Left lung (tissue), 10 donors: Measurements from ENCODE around the gene CNPY4. TPM values are rescaled to one million over a fixed set of nuclear protein-coding genes. Genes with fewer than 3 reads are reported as not detected.

Source experiments
- ATAC-seq: fragments of 200-7000 bp; cut with Tn5 transposase; one replicate; pipeline ENCODE4 v1.9.1; 2020; ENCODE audit warnings: moderate library complexity
- DNase-seq, 4 donors: peaks; one replicate each; pipeline ENCODE4 v3.0.0-alpha.2; 2013 to 2020
- H3K27ac ChIP-seq, 2 donors: fragments of 200-600 bp; sonication (generic) in 1 of 2; one replicate each; pipeline versions ENCODE4 v1.5.0 to v1.8.0; 2020 to 2021
- H3K27me3 ChIP-seq, 2 donors: fragments of 200-600 bp; sonication (generic) in 1 of 2; one replicate each; pipeline versions ENCODE4 v1.5.0 to v1.8.0; 2020 to 2021
- H3K36me3 ChIP-seq, 2 donors: fragments of 200-600 bp; sonication (generic) in 1 of 2; one replicate each; pipeline versions ENCODE4 v1.5.0 to v1.8.0; 2020 to 2021
- H3K4me1 ChIP-seq, 2 donors: fragments of 200-600 bp; one replicate each; pipeline ENCODE4 v1.8.0; 2021
- H3K4me3 ChIP-seq, 2 donors: fragments of 200-600 bp; sonication (generic) in 1 of 2; one replicate each; pipeline versions ENCODE4 v1.5.0 to v1.8.0; 2020 to 2021; ENCODE audit warnings: mild to moderate bottlenecking in 1 of 2
- H3K9me3 ChIP-seq, 2 donors: fragments of 200-600 bp; sonication (generic) in 1 of 2; one replicate each; pipeline versions ENCODE4 v1.5.0 to v1.8.0; 2020 to 2021
- intact Hi-C, 2 donors: fragments of 100-400 bp; cut with DNase I; formaldehyde crosslinking; loops; one replicate each; pipeline versions ENCODE4 v1.11.2 to v1.14.2; 2022
- microRNA-seq, 2 donors: library from miRNA; unstranded; fragments of <30 nt; microRNA quantifications; one replicate each; pipeline ENCODE4, GENCODE V29; 2019
- polyA plus RNA-seq, 6 donors: library from polyadenylated mRNA; unstranded; fragments of 120-200 nt; gene quantifications; one replicate each; pipeline ENCODE4 v1.2.1, GENCODE V29; 2013; ENCODE audit not compliant: insufficient read length in 6 of 6
- total RNA-seq, 2 donors: library from RNA; stranded (reverse); fragmentation: NEBNext Ultra II Directional; extraction: Animal tissue kit (Norgen Biotek cat#: 25700); gene quantifications; one replicate each; pipeline ENCODE4 v1.2.1, GENCODE V29; 2021
- TF ChIP-seq, protein P1 (sequence below), 2 donors: fragments of 200-600 bp; sonication (generic) in 1 of 2; IDR thresholded peaks; one replicate each; pipeline versions ENCODE4 v1.5.0 to v1.8.0; 2021; ENCODE audit warnings: antibody characterized with exemption in 2 of 2
- donor health status: DM: no; HTN: yes; CAD: no.
- donor health status: DM: no; HTN: no; CAD: no.

Gene CNPY4
- total and polyA plus RNA-seq, 8 donors: 15.1 to 54.1 (median 39.8) TPM

DNA sequence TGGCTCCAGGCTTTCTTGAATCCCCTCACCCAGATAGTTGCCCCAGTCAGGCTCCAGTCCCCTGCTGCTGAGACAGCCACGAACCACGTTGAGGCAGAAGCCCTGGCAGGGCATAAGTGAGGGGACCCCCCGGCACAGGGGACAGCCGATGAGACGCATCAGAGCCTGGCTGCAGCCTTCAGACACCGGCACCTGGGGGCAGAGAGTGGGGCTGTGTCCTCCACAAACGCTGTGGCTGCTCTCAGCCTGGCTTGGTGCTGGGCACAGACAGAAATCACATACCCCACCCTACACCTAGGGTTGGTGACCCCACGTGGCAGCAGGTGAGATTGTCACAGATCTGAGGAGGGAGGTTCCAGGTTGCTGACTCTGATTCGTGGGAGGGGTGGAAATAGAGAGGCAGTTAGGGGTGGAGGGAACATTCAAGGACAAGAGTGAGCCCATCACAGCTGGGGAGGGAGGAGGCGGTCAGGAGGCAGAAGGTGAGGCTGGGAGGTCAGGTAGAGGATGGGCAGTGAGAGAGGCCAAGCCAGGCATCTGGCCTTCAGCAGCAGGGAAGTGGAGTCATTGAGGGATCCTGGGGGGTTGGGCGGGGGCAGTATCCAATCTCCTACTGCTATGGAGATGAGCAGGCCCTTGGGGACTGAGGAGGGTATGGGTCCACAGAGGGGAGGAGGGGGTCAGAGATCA, 54.5 kb downstream of the CNPY4 start:
- H3K9me3 ChIP-seq: peaks cover 0 to 6% of the 10 kb centered on the region in 2 donors
- no peak overlapping the region for H3K27ac ChIP-seq
- TF ChIP-seq, protein P1, sequence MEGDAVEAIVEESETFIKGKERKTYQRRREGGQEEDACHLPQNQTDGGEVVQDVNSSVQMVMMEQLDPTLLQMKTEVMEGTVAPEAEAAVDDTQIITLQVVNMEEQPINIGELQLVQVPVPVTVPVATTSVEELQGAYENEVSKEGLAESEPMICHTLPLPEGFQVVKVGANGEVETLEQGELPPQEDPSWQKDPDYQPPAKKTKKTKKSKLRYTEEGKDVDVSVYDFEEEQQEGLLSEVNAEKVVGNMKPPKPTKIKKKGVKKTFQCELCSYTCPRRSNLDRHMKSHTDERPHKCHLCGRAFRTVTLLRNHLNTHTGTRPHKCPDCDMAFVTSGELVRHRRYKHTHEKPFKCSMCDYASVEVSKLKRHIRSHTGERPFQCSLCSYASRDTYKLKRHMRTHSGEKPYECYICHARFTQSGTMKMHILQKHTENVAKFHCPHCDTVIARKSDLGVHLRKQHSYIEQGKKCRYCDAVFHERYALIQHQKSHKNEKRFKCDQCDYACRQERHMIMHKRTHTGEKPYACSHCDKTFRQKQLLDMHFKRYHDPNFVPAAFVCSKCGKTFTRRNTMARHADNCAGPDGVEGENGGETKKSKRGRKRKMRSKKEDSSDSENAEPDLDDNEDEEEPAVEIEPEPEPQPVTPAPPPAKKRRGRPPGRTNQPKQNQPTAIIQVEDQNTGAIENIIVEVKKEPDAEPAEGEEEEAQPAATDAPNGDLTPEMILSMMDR (IDR thresholded peaks at IDR 0.05): no peak
- H3K36me3 ChIP-seq: no peaks in the 10 kb centered on the region
- peaks cover 0 to 32% of the 10 kb centered on the region in 2 donors for H3K4me1 ChIP-seq
- no peak for DNase-seq
- intact Hi-C loops: no loop called here
- no peak overlapping the region for H3K4me3 ChIP-seq
- peaks cover 10 to 43% of the 10 kb centered on the region in 2 donors for H3K27me3 ChIP-seq
- ATAC-seq: no peak

DNA sequence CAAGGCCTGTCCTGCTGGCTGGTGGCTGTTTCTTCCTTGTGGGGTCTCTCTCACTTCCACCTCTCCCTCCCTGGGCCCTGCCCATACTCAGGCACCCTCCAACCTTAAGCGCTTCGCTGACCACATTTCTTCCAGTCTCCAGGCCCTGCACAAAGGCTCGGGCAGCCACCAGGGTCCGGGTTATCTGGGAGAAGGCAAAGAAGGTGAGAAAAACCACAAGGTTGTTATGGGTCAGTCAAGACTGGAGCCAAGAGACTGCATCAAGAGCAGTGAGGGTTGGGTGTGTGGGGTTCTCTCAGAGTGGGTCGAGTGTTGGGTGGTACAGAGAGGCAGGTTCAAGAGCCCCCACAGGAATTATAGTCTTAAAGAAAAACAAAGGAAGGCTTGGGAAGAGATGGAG, 55.1 kb downstream of the CNPY4 start:
- Histone ChIP-seq H3K36me3 (no peaks in the 10 kb centered on the region), H3K27ac (no peak overlapping the region), H3K27me3 (peaks cover 10 to 37% of the 10 kb centered on the region in 2 donors), H3K9me3 (peaks cover 0 to 6% of the 10 kb centered on the region in 2 donors), H3K4me1 (peaks cover 0 to 28% of the 10 kb centered on the region in 2 donors), H3K4me3 (no peak overlapping the region)
- intact Hi-C loops: no loop called here
- no peak for DNase-seq
- no peak for ATAC-seq
- TF ChIP-seq, protein P1 (IDR thresholded peaks at IDR 0.05): no peak

Small RNA genes lying within 50 kb of the gene (microRNA-seq; reads per million reads assigned to microRNA genes)
- gene MIR106B: 469 to 1,447 reads per million in 2 donors
- gene MIR25: 254 to 399 reads per million in 2 donors
- gene MIR4658: 0 to 0.14 reads per million in 2 donors
- gene MIR93: 1,811 to 2,730 reads per million in 2 donors

Other genes starting within 250 kb of the CNPY4 start
- gene OR2AE1, start 242.6 kb upstream of the CNPY4 start, total RNA-seq: under 1 TPM in 1 of 2 donors, not detected in 1; 0.94 TPM
- gene OR2AE1, start 242.6 kb upstream of the CNPY4 start, polyA plus RNA-seq: under 1 TPM in 2 of 6 donors, not detected in 4; 0.13 to 0.18 TPM
- gene TRIM4, start 200.1 kb upstream of the CNPY4 start, total RNA-seq: 10 to 100 TPM; 23.6 to 27.0 TPM
- 10 to 100 TPM; 35.3 to 45.2 (median 38.9) TPM for gene TRIM4, start 200.1 kb upstream of the CNPY4 start, polyA plus RNA-seq
- gene GJC3, start 190.0 kb upstream of the CNPY4 start, total RNA-seq: under 1 TPM in 1 of 2 donors, not detected in 1; 0.24 TPM
- gene GJC3, start 190.0 kb upstream of the CNPY4 start, polyA plus RNA-seq: 1 to 10 TPM in 4 of 6 donors, under 1 TPM in 2; 0.98 to 1.3 (median 1.1) TPM
- gene AZGP1, start 143.6 kb upstream of the CNPY4 start, total RNA-seq: 10 to 100 TPM in 1 of 2 donors, 1 to 10 TPM in 1; 5.0 to 40.3 TPM
- gene AZGP1, start 143.6 kb upstream of the CNPY4 start, polyA plus RNA-seq: 100 to 1,000 TPM in 1 of 6 donors, 1 to 10 TPM in 2, under 1 TPM in 3; 0.29 to 110 (median 0.94) TPM
- 10 to 100 TPM; 46.7 to 52.0 TPM for gene ZKSCAN1, start 104.0 kb upstream of the CNPY4 start, total RNA-seq
- gene ZKSCAN1, start 104.0 kb upstream of the CNPY4 start, polyA plus RNA-seq: 100 to 1,000 TPM in 1 of 6 donors, 10 to 100 TPM in 5; 82.1 to 137 (median 91.1) TPM
- 10 to 100 TPM in 1 of 2 donors, 1 to 10 TPM in 1; 6.5 to 12.0 TPM for gene ZSCAN21, start 69.9 kb upstream of the CNPY4 start, total RNA-seq
- 10 to 100 TPM; 23.6 to 27.1 (median 24.4) TPM for gene ZSCAN21, start 69.9 kb upstream of the CNPY4 start, polyA plus RNA-seq
- 10 to 100 TPM; 22.5 to 24.9 TPM for gene ZNF3, start 37.9 kb upstream of the CNPY4 start, total RNA-seq
- gene ZNF3, start 37.9 kb upstream of the CNPY4 start, polyA plus RNA-seq: 10 to 100 TPM; 46.8 to 53.1 (median 50.4) TPM
- 10 to 100 TPM; 74.2 to 89.5 TPM for gene COPS6, start 30.7 kb upstream of the CNPY4 start, total RNA-seq
- gene COPS6, start 30.7 kb upstream of the CNPY4 start, polyA plus RNA-seq: 100 to 1,000 TPM; 113 to 139 (median 115) TPM
- gene MCM7, start 18.2 kb upstream of the CNPY4 start, total RNA-seq: 10 to 100 TPM; 53.7 to 89.3 TPM
- 100 to 1,000 TPM; 131 to 152 (median 141) TPM for gene MCM7, start 18.2 kb upstream of the CNPY4 start, polyA plus RNA-seq
- gene AP4M1, start 18.0 kb upstream of the CNPY4 start, total RNA-seq: 10 to 100 TPM; 16.7 to 18.2 TPM
- 10 to 100 TPM; 37.1 to 40.2 (median 38.6) TPM for gene AP4M1, start 18.0 kb upstream of the CNPY4 start, polyA plus RNA-seq
- gene TAF6, start 276 bp upstream of the CNPY4 start, total RNA-seq: 10 to 100 TPM; 43.5 to 45.3 TPM
- 10 to 100 TPM; 48.9 to 69.2 (median 59.9) TPM for gene TAF6, start 276 bp upstream of the CNPY4 start, polyA plus RNA-seq
- 1 to 10 TPM; 2.1 to 2.8 TPM for gene MBLAC1, start 7.3 kb downstream of the CNPY4 start, total RNA-seq
- 1 to 10 TPM; 1.2 to 2.0 (median 1.6) TPM for gene MBLAC1, start 7.3 kb downstream of the CNPY4 start, polyA plus RNA-seq
- 100 to 1,000 TPM; 103 to 120 TPM for gene LAMTOR4, start 29.3 kb downstream of the CNPY4 start, total RNA-seq
- 100 to 1,000 TPM in 2 of 6 donors, 10 to 100 TPM in 4; 85.9 to 110 (median 97.5) TPM for gene LAMTOR4, start 29.3 kb downstream of the CNPY4 start, polyA plus RNA-seq
- gene TRAPPC14, start 39.1 kb downstream of the CNPY4 start, total RNA-seq: 10 to 100 TPM; 23.3 to 30.1 TPM
- gene TRAPPC14, start 39.1 kb downstream of the CNPY4 start, polyA plus RNA-seq: 10 to 100 TPM; 16.0 to 20.4 (median 18.5) TPM
- gene GAL3ST4, start 49.0 kb downstream of the CNPY4 start, total RNA-seq: 10 to 100 TPM; 17.1 to 18.9 TPM
- gene GAL3ST4, start 49.0 kb downstream of the CNPY4 start, polyA plus RNA-seq: 10 to 100 TPM; 14.8 to 26.0 (median 21.1) TPM
- 1 to 10 TPM; 2.5 to 3.5 TPM for gene GPC2, start 57.7 kb downstream of the CNPY4 start, total RNA-seq
- 10 to 100 TPM in 4 of 6 donors, 1 to 10 TPM in 2; 7.8 to 17.0 (median 10.8) TPM for gene GPC2, start 57.7 kb downstream of the CNPY4 start, polyA plus RNA-seq
- 1 to 10 TPM in 1 of 2 donors, under 1 TPM in 1; 0.96 to 3.7 TPM for gene STAG3, start 58.3 kb downstream of the CNPY4 start, total RNA-seq
- 10 to 100 TPM; 18.1 to 27.3 (median 24.0) TPM for gene STAG3, start 58.3 kb downstream of the CNPY4 start, polyA plus RNA-seq
- under 1 TPM; 0.41 to 0.42 TPM for gene PVRIG, start 100.3 kb downstream of the CNPY4 start, total RNA-seq
- 1 to 10 TPM; 4.0 to 9.1 (median 8.2) TPM for gene PVRIG, start 100.3 kb downstream of the CNPY4 start, polyA plus RNA-seq
- not detected for gene SPDYE3, start 188.1 kb downstream of the CNPY4 start, total RNA-seq
- 1 to 10 TPM; 6.6 to 8.4 (median 7.2) TPM for gene SPDYE3, start 188.1 kb downstream of the CNPY4 start, polyA plus RNA-seq
- 10 to 100 TPM; 24.0 to 29.9 TPM for gene PILRB, start 238.5 kb downstream of the CNPY4 start, total RNA-seq
- 10 to 100 TPM; 36.0 to 47.7 (median 44.5) TPM for gene PILRB, start 238.5 kb downstream of the CNPY4 start, polyA plus RNA-seq